Activated gamma-delta T cell treated with Interleukin-2 at 50 U/mL for 16 hours (primary cell): Measurements from ENCODE around the gene RIC8A.
"Not testable (repeated sequence)": the region's sequence is repeated elsewhere in the genome, so short reads cannot be mapped to it uniquely, and the experiment has no call there.

ENCODE experiments used
- DNase-seq: peaks from one replicate; pipeline ENCODE4 v3.0.0-alpha.2; 2020

RIC8A gene

GRCh38 chr11:220641-221215 lies 13.2 kb downstream of the RIC8A start:
- DNase-seq: not testable (repeated sequence)

- no peak for DNase-seq
Observed at GRCh38 chr11:221539-221938, 14.0 kb downstream of the RIC8A start.

DNA sequence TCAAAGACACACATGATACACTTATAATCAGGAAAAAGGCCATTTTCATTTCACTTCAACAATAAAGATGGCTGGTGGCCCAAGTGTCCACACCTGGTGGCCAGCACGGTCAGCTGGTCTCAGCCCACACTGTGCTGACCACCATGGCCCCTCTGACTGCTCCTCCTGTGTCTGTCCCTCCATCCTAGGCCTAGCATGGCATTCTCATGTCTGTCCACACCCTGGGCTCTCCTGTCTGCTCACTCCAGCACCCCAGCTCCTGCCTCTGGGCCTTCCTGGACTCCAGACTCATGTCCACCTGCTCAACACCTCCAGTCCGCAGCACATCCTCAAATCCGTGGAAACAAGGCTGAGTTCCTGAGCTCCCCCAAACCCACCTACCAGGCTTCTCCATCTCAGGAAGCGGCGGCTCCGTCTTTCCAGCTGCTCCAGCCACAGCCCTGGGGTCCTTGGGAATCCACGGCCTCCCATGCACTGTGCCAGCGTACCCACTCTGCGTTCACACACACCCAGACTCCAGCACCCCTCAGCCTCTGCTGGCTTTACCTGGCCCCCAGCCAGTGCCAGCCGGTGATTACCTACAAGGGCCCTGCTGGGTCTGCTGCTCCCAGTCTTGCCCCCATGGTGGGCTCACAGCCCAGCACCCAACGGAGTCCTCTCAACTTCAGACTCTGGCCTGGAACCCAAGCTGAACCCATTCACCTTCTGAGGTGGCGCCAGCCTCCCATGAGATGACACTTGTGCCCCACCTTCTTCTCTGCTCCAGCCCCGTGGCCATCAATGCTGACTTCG lies 14.7 kb downstream of the RIC8A start:
- DNase-seq: no peak

DNA sequence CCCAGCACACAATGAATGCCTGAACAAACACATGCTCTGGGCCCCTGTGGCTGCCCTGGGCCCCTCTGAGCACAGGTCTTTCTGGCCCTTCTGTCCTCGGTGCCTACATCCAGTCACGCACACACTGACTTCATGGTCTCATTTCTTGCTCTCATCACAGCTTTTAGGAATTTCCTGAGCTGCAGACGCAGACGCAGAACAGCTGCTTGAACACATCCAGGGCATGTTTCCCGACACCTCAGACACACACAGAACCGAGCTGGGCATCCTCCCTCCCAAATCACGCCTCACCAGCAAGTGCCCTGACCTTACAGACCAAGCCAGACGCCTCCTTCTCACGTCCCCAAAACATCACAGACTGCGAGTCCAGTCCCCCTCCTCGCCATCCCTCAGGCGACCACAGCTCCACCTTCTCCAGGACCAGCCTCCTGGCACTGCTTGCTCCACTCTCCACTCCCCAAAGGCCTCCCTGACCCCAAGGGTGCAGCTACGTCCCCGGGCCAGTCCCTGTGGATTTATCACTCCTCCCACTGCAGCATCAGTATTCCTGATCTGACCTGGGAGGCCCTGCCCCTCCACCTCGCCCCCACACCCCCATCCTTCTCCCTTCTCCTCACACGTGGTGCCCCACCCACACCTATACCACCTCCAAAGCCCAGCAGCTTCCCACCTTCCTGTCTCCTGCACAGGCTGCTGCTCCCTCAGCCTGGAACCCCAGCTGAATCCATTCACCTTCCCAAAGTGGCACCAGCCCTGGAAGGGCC lies 15.7 kb downstream of the RIC8A start:
- no peak for DNase-seq

GRCh38 chr11:223884-224283 lies 16.4 kb downstream of the RIC8A start:
- no peak for DNase-seq

DNA sequence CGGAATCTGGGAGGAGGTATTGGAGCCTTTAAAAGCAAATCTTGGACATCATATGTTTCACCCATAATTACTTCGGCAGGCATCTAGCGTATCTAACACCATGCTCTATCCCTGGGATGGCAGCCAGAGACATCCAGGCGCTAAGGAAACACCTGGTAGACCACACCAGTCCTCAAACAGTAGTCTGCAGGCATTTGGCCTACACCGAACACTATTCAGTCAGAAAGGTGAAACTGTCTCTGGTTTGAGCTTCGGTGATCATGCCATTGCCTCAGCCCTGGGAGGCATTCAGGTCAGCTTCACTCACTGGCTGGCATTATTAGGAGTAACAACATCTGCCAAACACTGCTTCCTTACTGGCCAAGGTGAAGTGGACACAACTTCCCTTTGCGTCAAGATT lies 16.9 kb downstream of the RIC8A start:
- DNase-seq: no peak

DNA sequence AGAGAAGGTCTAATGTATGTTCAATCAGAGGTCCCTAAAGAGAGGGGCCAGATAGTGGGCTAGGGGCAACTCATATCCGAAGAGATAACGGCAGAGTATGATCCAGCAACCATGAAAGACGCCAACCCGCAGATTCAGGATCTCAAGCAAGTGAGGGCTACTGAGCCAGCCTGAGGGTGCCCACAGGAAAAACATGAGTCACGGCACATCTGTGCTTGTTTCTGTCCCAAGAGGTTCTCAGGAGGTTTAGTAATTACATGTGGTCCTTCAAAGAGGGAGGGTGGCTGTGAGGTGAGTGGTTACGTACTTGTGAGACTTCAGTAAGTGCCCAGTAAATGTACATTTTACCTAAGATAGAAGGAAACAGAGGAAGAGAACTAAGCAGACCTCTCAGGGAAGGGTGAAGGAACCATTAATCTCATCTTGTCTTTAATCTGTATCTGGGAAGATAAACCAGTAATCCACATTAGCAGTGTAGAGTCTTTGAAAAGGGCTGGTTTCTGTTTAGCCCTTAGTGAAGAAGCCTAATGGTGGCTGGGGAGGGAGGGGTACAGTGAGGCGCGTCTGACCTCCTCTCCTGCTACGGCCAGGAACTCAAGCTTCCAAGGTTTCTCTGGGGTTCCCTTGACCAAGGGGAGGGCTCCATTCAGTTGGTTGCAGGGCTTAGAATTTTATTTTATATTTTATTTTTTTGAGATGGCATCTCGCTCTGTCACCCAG lies 18.4 kb downstream of the RIC8A start:
- DNase-seq: no peak

GRCh38 chr11:227824-228379 lies 20.4 kb downstream of the RIC8A start:
- DNase-seq: no peak

- no peak for DNase-seq
Observed at GRCh38 chr11:230431-230830, 22.9 kb downstream of the RIC8A start.

GRCh38 chr11:232783-233565 lies 25.5 kb downstream of the RIC8A start:
- DNase-seq: no peak

GRCh38 chr11:235180-235579 lies 27.7 kb downstream of the RIC8A start:
- DNase-seq: no peak

DNA sequence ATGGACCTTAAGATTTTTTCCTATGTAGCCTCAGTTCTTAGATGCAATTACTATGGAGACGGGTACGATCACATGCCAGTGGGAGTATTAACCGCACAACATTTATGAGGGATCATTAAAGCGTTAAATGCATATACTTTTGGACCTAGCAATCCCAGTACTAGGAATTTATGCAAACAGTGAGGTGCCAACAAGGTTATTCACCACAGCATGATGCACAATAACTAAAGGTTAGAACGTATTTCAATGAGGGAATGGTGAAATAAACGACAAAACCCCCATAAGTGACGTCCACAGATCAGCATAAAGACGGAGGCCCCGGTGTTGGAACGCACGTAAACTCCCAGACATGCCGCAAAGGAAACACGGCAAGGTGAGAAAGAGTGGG lies 28.1 kb downstream of the RIC8A start:
- DNase-seq: peak; percentile 60

GRCh38 chr11:235997-236773 lies 28.7 kb downstream of the RIC8A start, which contains the start of gene SIRT3:
TSS of gene SIRT3 (minus strand) at chr11:236342. CDS start at chr11:236328, 14 bp downstream.
- DNase-seq: peak; percentile 80

DNA sequence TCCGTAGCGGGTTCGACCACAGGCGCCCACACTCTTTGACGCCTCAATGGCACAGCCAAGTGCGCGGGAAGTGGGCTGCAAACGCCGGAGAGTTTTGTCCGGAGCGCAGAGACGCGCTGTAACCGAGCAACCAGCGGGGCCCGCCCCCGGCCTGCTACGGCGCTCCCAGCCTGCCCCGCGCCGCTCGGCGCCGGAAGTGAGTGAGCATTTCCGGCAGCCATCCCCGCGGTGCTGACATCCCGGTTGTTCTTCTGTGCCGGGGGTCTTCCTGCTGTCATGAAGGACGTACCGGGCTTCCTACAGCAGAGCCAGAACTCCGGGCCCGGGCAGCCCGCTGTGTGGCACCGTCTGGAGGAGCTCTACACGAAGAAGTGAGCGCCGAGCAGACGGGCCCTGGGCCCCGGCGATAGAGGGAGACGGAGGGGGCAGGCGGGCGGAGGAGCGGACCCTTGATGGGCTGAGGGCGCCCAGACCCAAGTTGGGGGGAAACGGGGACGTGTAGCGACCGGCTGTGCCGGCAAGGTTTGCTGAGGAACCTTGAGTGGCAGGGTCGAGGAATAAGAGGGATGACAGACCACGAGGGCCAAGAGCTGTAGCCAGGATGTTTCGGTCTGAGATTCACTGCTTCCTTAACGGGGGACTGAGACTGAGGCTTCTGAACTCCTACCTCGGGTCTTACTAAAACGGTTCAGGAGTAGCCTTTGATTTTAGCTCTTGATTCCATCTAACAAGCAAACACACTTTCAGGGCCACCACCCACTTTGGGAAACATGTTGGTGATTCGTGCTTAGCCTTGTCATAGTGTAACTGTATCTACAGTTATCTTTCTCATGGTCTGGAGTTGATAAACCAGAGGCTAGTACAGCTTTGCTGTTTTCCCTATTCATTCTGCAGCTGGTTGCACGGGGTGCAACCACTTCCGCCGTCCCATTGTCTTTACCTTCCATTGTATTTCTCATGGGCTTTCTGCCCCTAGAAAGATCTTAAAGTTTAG lies 29.6 kb downstream of the RIC8A start, which contains the start of gene PSMD13:
PSMD13 (plus strand) TSS at position 203 of the 994 bp plus-strand sequence; CDS start at position 277, 74 bp downstream.
- DNase-seq: peak; percentile 88

GRCh38 chr11:238346-238745 lies 30.8 kb downstream of the RIC8A start:
- DNase-seq: not testable (repeated sequence)

- DNase-seq: no peak
Observed at GRCh38 chr11:240315-240714, 32.8 kb downstream of the RIC8A start.

GRCh38 chr11:241634-242033 lies 34.1 kb downstream of the RIC8A start:
- no peak for DNase-seq

DNA sequence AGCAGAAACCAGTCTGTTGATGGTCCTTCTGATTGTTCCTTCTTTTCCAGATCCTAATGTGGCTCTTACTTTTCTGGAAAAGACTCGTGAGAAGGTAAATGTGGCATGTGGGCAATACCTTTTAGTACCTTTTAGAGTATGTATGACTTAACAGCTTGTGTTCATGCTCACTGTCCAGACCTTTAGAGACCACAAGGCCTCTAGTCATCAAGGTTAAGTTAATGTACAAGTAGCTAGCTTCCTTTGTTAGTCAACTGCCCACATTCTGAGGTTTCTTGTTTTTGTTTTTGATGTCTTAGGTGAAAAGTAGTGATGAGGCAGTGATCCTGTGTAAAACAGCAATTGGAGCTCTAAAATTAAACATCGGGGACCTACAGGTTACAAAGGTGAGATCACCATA lies 36.9 kb downstream of the RIC8A start:
- DNase-seq: no peak

DNA sequence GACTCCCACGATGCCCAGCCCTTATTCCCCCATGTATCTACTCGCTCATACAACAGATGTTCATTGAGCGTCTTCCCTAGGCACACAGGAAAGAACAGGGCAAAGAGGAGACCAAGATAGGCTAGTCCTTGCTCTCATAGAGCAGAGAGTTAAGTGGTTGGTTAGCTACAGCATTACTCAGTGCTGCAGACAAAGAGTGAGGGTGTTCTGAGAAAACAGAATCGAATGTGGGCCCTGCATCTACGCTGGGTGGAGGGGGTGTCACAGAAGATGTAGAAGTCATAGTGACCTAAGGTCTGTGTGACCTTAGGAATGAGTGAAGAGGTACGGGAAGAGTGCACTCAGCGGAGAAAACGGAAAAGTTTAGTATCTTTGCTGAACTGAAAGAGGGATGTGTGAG lies 41.6 kb downstream of the RIC8A start:
- no peak for DNase-seq

- no peak for DNase-seq
Observed at GRCh38 chr11:250274-250673, 42.8 kb downstream of the RIC8A start.
